Stimulated activated CD8-positive, alpha-beta memory T cell treated with anti-CD3 and anti-CD28 coated beads, Interleukin-7, amount 100 ng/mL, for 48 hours (primary cell): Measurements from ENCODE around the gene ISOC2.
A peak's percentile ranks its signal among the peaks of the same experiment; 100 is the strongest.
"Not testable (repeated sequence)": the region's sequence is repeated elsewhere in the genome, so short reads cannot be mapped to it uniquely, and the experiment has no call there.

ENCODE experiments used
- DNase-seq, 2 donors: peaks; one replicate each; pipeline ENCODE4 v3.0.0-alpha.2; 2020; ENCODE audit warnings: low read depth in 1 of 2; ENCODE audit errors: extremely low read depth in 1 of 2

The ISOC2 gene, protein sequence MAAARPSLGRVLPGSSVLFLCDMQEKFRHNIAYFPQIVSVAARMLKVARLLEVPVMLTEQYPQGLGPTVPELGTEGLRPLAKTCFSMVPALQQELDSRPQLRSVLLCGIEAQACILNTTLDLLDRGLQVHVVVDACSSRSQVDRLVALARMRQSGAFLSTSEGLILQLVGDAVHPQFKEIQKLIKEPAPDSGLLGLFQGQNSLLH

DNA sequence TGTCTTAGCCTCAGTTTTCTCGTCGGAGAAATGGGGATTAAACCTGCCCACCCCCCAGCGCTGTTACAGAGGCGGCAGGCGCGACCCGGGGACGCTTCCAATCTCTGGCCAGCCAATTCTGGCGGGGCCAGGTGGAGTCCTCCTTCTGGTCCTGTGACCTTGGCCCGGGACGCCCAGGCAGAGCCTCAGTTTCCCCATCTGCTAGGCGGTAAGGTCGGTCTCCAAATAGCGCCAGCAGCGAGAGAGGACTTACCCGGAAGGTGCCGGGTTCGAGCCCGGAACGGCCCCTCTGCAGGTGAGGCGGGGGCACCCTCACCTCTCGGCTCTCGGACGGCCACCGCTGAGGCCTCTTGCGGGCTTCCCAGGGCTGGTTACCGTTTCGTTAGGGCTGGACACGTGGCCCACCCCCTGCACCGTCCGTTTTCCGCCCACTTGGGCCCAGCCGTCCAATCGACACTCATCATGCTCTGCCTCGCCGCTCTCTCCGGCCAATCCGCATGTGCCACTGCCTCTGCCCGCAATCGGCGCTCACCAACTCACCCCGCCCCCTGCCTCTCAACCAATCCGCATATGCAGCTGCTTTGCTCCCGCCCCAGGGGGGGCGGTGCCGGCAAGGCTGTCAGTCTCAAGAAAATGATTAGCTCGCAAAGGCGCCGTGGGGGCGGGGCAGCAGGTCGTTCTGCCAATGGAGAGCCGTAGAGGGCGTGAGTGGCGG lies at the start of gene ISOC2:
ISOC2 (minus strand) TSS at position 384 of the 715 bp plus-strand sequence. CDS start 5,156 bp downstream, outside the sequence.
- peak; percentile 100 for DNase-seq

DNA sequence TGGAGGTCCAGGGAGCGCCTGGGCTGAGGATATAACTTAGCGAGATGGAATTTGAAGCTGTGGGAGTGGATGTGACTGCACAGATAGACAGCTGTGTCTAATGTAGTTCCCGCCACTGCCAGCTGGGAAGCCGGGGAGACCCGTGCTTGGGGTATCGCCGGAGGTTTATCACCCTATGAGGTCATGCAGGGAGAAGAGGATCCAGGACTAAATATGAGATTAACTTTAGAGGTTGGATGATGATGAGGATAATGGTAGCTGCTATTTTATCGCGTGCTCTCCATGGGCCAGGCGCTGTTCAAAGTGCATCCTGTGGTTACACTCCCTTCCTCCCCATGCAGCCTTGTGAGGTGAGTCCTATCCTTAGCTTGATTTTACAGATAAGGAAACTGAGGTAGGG lies 46.7 kb upstream of the ISOC2 start:
- no peak for DNase-seq

DNA sequence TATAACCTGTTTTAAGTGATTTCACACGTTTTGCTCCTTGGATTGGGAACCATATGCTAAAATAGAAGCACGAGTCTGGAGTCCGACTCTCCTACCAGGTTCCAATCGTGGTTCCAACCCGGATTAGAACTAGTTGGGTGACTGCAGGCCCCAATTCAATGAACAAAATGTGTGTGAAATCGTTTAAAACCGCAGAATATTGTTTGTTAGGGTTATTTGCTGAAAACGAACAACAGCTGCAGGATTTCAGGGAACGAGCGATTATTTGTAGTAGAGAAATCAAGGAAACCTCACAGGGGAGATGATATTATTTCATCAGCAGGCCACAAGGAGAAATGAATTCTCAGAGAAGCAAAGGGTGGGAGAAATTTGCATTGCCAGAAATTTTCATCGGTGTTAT lies 43.5 kb upstream of the ISOC2 start:
- DNase-seq: no peak

DNA sequence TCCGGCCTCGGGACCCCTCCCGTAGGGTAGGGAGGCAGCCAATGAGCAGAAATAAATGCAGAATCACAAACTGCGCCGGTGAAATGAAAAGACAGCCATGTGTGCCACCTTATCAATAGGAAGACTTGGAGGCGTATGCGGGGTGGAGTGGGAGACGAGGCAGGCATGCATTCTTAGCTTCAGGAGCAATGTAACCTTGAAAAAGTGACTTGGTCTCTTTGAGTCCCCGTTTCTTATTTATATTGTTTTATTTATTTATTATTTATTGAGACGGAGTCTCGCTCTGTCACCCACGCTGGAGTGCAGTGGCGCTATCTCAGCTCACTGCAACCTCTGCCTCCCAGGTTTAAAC lies 42.8 kb upstream of the ISOC2 start:
- DNase-seq: no peak

DNA sequence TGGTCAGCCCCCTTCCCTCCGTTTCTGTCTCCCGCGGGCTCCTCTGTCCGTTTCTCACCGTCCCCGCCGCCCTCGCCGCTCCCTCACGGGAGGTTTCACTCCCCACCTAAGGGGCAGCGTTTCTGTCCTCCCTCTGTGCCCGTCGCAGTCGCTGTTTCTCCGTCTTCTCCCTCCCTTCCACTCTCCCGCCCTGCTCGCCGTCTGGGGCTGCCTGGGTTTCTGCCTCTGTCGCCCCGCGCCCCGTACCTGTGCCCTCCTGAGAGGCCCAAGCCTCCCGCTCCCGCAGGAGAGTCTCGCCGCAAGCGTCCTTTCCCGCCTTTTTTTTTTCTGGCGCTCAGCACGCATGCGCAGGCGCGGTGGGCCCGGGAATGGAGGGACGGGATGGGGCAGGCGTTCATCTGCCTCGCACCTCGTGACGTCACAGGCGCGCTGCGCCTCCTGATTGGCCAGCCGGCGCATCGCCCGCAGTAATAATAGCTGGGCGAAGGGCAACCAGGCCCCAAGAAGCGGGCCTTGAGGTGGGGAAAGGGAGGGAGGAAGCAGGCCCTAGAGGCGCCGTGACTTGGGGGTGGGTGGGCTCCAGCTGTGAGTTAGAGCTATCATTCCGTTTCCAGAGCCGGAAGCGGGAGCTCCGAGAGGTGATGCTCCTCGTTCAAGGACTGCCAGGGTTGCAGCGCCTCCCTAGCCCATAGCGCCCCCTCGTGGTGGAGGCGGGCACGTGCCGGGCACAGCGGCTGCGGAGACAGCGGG lies 42.2 kb upstream of the ISOC2 start:
- peak; percentile 83 to 85 for DNase-seq

DNA sequence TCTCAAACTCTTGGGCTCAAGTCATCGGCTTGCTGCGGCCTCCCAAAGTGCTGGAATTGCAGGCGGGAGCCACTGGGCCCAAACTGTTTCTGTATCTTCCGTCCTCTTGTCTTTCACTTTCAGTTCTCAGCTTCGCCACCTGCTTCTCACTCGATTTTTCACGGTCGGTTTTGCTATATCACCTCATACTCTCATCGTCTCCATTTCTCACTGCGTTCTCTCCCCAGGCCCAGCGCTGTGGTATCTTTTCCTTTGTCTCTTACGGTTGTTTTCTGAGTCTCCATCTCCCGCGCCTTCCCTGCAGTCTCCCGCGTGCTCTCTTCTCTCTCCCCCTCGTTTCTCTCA lies 41.7 kb upstream of the ISOC2 start:
- no peak for DNase-seq

DNA sequence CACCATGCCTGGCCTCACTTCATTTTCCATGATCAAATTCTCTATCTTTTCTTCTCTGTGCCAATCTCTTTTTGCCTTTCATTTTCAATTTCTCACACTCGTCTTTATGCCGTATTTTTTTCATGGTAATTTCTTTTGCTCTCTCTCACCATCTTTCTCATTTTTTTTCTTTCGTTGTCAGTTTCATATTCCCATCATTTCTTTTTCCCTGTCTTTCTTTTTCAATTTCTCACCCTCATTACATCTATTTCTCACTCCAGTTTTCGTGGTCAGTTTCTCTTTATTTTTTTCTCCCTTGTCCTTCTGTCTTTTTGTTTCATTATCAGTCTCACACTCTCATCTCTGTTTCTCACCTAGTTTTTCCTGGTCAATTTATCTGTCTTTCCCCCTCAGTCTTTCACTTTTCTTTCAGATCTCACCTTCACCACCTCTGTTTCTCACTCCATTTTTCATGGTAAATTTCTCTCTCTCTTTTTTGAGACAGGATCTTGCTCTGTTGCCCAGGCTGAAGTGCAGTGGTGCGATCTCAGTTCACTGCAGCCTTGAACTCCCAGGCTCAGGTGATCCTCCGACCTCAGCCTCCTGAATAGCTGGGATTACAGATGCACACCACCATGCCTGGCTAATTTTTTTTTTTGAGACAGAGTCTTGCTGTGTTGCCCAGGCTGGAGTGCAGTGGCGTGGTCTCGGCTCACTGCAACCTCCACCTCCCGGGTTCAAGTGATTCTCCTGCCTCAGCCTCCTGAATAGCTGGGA lies 40.9 kb upstream of the ISOC2 start:
- no peak for DNase-seq

DNA sequence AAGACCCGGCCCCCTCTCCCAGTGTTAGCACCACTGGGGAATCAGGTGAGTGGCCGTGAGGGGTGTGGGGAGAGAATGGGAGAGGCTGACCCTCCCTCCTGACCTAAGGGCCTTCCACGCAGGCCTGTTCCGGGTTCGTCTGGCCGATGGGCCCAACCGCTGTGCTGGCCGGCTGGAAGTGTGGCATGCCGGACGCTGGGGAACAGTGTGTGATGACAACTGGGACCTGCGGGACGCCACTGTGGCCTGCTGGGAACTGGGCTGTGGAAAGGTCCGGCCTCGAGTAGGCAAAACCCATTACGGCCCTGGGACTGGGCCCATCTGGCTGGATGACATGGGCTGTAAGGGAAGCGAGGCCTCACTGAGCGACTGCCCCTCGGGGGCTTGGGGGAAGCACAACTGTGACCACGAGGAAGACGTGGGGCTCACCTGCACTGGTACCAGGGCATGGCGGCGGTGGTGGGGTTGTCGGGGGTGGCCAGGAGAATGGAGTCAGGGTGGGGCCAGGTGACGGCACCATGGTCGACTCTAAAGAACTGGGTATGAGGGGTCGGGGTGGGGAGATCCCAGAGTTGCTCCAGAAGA lies 39.0 kb upstream of the ISOC2 start:
- no peak for DNase-seq

DNA sequence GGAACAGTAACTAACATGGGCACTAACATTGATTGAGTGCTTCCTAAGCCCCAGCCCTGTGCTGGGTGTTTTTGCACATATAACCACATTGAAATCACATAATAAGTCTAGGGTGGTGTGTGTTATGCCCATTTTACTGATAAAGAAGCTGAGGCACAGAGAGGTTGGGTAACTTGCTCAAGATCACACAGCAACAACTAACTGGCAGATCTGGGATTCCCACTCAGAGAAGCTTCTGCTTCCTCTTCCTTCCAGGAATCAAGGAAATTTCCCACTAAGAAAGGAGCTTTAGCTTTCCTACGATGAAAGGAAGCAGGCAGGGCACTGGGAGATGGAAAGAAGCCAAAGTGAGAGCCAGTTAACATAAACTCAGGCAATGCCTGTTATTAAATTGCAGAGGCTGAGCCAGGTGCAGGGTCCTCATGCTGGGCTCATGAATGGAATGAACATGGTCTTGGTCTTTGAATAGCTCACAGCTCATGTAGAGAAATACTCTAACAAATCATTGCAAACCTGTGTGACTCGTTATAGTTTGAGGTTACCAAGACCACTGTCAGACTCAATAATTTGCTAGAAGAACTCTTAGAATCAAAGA lies 36.9 kb upstream of the ISOC2 start:
- no peak for DNase-seq

DNA sequence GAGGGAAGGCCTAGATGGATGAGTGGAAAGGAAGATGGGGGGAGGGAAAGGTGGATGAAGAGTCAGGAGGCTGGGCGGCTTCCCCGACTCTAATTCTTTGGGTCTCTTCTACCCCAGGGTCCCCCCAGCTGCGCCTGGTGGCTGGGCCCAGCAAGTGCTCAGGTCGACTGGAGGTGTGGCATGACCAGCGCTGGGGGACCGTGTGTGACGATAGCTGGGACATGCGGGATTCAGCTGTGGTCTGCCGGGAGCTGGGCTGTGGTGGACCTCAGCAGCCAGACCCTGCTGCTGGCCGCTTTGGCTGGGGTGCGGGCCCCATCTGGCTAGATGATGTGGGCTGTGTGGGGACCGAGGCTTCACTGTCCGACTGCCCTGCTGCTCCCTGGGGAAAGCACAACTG lies 36.3 kb upstream of the ISOC2 start:
- no peak for DNase-seq

DNA sequence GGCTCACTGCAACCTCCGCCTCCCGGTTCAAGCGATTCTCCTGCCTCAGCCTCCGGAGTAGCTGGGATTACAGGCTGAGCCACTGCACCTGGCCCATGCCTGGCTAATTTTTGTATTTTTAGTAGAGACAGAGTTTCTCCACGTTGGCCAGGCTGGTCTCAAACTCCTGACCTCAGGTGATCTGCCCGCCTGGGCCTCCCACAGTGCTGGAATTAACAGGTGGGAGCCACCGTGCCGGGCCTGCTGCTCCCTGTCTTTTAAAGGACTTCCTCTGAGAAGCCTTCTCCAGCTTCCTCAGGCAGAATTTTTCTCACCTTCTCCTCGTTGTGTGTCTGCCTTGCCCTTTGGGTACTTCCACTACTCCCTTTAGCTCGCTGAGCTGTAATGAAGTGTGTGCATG lies 35.4 kb upstream of the ISOC2 start:
- DNase-seq: not testable (repeated sequence)

DNA sequence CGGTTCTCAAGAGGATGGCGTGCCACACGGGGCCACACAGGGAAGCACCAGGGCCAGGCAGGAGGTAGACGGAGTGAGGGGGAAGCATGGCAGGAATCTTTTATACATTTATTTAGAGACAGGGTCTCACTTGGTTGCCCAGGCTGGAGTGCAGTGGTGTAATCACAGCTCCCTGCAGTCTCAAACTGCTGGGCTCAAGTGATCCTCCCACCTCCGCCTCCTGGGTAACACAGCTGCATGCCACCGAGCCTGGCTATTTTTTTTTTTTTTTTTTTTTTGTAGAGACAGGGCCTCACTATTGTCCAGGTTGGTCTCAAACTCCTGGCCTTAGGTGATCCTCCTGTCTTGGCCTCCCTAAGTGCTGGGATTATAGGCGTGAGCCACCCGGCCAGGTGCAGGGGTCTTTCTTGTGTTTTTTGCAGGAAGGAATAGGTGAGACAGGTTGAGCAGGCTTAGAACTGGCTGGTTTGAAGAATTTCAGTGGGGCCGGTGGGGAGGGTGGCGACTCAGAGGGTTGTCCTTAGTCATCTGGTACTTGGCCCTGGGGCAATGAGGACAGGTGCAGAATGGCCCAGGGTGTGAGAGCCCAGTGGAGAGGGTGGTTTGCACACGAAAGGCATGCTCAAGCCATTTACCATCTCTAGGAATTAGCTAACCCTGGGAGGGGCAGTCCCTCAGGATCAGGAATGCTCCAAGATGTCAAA lies 34.4 kb upstream of the ISOC2 start:
- no peak for DNase-seq

DNA sequence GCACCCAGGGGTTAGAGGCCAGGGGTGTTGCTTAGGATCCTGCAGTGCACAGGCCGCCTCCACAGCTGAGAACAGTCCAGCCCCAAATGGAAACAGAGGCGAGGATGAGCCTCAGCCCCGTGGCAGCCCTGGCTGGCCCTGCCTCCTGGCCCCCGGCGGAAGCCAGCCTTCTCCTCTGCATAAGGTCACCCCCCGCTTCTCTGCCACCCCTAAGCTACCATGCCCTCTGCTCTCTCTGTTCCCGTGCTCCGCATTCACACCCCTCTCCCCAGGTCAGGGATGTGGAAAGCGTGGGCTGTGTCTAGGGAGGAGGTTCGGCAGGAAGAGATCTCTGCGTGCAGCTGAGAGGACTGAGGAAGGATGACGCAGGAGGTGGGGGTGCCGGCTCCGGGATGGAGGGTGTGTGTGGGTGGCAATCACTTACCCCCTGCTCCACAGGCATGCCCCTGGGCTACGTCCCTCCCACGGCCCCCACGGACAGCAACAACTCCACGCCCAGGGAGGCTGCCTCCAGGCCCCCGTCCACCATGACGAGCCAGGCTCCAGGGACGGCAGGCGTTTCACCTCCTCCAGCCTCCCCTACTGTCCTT lies 32.8 kb upstream of the ISOC2 start:
- no peak for DNase-seq

DNA sequence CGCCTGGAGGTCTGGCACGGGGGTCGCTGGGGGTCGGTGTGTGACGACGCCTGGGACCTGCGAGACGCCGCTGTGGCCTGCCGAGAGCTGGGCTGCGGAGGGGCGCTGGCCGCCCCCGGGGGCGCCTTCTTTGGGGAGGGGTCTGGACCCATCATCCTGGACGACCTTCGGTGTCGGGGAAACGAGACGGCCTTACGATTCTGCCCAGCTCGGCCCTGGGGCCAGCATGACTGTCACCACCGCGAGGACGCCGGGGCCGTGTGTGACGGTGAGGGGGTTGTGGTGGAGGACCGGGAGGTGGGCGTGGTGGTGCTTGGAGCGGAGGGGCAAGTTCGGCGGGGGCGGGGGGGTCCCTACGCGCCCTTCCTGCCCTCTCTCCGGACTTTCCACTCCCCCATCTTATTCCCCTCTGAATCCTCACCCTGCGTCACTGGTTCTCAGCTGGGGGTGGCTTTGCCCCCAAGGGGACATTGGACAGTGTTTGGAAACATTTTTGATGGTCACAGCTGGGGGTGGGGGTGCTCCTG lies 32.3 kb upstream of the ISOC2 start:
- no peak for DNase-seq

DNA sequence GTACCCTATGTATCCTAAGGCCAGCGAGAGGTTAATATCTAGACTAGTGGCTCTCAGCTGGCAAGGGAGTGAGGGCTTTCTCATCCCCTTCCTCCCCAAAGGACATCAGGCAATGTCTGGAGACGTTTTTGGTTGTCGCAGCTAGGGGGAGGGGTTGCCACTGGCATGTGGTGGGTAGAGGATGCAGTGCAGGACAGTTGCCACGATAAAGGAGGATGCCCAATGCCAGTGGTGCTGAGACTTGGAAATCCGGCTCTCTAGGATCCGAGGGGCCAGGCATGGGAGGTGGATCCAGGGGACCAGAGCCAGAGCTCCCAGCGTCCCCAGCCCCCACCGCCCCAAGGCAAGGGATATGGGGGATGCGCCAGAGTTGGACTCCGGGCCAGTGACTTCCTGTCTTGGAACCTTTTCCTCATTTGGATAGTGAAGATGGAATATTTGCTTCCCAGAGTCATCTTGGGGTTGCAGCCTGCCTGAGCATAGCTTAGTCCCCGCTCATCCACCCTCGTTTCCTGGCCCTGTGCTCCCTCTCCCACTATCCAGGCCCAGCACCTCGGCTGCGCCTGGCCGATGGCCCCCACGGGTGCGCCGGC lies 31.7 kb upstream of the ISOC2 start:
- no peak for DNase-seq

DNA sequence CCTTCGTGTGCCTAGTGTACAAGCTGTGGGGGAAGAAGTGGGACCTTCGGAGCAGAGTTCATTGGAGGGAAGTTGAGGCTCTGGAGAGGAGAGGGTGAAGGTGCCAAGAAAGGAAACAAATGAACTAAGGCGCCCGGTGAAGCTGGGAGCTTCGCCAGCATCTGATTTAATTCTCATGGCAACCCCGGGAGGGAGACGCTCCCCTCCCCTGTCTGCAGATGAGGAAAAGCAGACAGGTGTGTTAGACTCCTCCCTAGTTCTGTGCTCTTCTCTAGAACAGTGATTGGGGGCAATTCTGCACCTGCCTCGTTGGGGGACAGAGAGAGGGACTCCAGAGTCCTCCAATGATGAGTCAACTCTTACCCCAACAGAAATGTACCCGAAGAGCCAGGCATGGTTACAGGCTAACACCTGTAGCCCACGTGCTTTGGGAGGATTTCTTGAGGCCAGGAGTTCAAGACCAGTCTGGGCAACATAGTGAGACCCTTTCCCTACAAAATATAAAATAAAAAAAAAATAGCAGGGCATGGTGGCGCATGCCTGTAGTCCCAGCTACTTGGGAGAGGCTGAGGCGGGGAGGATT lies 31.0 kb upstream of the ISOC2 start:
- no peak for DNase-seq

DNA sequence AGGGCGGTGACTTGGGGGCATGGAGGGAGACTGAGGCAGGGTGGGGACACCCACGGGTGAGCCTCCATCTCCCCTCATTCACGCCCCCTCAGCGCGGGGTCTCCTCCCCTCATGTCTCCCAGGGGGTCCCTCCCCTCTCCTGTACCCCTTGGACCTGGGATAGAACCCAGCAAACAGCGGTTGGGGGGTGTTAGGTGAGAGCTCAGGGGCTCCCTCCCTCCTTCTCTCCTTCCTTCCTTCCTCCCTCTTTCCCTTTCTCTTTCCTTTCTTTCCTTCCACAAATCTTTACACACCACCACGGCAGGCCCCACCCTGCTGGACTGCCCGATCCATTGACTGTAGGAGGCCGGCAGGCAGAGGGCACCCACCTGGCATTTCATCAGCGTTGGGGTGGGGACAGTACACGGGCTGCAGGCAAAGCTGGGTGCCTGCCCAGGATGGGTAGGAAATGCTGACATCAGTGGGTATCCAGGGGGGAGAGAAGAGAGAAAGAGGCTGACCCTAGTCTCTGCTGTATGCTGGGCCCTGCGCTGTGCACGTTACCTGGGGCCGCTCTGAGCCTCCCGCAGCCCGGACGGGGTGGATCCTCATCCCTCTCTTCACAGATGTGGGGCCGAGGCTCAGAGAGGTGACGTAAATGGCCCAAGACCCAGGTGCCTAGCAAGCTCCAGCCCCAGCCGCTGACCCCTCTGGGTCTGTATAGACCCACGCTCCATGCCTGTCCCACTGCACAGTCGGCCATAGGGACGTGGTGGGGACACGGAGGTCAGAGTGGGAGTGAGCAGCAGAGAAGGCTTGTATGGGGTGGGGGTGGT lies 30.3 kb upstream of the ISOC2 start:
- DNase-seq: no peak
